Hematopoietic multipotent progenitor cell treated with erythropoietin and hydrocortisone succinate and interleukin-3 and kit ligand, for 17 days (in vitro differentiated cells): Measurements from ENCODE around the gene RFWD3.
A peak's percentile ranks its signal among the peaks of the same experiment; 100 is the strongest.
"Not testable (repeated sequence)": the region's sequence is repeated elsewhere in the genome, so short reads cannot be mapped to it uniquely, and the experiment has no call there.

Experiments used
- DNase-seq: peaks from one replicate; pipeline ENCODE4 v3.0.0-alpha.2; 2015; ENCODE audit warnings: low spot score

RFWD3 gene

DNA sequence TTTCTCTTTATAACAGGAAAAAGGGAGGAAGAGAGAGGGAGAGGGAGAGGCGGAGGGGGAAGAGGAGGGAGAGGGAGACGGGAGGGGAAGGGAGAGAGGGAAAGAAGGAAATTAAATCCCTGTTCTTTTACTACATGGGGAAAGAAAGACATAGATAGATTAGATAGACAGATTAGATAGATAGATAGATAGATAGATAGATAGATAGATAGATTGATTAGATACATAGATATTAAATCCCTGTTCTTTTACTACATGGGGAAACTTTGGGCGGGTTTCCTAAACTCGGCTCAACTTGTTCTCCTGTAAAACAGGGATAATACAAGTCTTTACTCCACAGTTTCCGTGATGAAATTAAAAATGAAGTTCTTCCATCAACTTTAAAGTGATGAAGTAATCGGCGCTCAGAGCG lies 661 bp downstream of the RFWD3 start:
- DNase-seq, result no peak

DNA sequence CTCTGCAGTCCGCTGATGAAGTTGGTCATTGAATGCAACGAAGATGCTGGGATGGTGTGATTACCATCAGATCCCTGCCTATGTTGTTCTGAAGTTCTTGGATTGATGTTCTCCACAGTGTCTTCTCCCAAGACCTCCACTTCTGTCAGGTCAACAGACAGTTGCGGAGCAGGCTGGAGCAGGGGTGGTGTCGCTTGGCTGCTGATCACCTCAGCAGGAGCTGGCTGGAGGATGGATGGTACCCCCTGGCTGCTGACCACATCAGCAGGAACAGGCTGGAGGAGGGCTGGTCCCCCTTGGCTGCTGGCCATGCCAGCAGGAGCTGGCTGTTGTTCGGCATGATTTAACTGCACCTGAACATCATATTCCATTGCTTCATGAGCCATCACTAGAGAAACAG lies 5.6 kb downstream of the RFWD3 start:
- no peak for DNase-seq

DNA sequence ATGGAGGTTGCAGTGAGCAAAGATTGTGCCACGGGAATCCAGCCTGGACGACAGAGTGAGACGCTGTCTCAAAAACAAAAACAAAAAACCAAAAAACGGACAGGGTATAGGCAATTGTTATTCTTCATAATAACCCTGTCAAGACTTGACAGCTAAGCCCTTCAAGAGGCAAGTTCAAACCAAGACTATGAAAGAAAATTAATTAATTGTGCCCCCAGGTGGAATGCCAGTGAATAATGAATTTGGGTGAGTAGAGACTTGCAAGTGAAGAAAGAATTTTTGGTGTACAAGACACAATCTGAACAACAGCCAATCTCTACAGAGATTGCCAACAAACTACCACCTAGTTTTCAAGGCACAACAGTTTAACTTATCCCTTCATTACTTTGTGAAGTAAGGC lies 6.3 kb downstream of the RFWD3 start:
- no peak for DNase-seq

DNA sequence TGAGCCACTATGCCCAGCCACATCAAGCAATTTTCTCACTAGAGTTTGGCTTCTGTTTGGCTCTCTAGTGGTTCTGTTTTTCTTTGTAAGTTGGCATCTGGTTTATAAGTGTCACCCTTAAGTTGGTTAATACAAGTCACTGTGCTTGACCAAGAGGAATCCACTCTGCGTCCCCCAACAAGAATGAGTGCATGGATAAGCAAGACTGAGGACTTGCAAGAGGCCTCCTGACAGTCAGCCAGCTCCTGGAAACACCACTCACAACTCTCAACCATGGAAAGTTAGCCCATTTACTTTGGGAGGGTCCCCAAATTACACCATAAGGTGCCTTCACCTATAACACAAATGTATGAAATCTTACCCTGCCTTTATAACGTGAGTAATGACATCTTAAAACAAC lies 7.6 kb downstream of the RFWD3 start:
- DNase-seq, result no peak

GRCh38 chr16:74657870-74658642 lies 8.6 kb downstream of the RFWD3 start:
- no peak for DNase-seq

GRCh38 chr16:74654536-74655050 lies 12.1 kb downstream of the RFWD3 start:
- no peak for DNase-seq

DNA sequence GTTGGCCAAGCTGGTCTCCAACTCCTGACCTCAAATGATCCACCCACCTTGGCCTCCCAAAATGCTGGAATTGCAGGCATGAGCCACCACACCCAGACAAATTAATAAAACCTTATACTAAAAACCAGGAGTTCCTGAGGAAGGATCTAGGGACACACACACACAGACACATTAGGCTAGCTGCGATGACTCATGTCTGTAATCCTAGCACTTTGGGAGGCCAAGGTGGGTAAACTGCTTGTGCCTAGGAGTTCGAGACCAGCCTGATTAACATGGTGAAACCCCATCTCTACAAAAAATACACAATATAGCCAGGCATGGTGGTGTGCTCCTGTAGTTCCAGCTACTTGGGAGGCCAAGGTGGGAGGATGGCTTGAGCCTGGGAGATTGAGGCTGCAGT lies 13.8 kb downstream of the RFWD3 start:
- not testable (repeated sequence) for DNase-seq

DNA sequence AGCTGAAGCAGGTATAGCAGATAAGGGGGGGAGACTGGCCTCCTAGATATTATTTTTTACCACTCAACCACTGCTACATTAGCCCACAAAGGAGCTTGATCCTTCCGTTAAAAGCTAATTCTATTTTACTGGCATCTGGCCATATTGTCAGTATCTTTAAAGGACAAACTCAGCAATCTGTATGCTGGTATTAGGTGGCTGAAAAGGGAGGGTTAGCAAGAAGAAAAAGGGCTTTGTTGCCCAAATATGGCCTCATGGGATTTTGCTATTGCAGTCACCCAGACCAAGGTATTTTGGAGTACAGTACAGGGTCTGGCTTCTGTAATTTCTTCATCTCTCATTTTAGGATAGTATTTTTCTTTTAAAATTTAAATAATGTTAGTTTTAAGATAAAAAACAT lies 14.4 kb downstream of the RFWD3 start:
- no peak for DNase-seq

DNA sequence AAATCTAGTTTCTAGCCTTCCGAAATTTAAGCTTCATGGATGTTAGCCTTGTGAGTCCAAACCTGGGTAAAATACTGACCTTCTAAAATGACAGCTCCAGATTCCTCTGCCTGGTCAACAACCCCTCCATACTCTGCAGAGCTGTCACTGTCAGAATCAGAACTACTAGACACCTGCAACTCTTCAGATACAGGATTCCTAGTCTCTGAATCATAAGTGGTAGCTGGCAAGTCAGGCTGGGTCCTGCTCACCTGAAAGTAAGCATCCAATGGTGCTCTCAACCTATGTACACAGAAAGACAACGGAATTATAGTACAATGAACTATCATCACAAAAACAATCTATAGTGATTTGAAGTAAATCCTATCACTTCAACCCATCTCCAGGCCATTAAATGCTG lies 14.8 kb downstream of the RFWD3 start:
- DNase-seq, result no peak

DNA sequence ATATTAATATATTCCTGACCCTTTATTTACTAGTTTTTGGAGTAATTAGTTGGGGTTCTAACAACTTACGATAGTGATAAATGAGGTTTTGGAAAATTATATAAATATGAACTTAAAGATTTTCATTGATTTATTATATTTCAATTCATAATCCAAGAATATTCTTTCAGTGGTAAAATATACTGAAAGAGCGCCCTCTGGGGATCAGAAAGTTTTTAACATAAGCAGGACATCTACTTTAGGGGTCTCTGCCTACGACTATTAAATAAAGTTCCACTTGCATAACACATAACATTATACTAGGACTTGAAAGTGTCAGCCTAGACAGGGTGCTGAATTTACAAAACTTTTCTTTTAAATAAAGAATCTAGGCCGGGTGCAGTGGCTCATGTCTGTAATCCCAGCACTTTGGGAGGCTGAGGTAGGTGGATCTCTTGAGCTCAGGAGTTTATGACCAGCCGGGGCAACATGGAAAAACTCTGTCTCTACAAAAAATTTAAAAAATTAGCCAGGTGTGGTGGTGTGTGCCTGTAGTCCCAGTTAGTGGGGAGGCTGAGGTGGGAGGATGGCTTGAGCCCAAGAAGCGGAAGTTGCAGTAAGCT lies 15.6 kb downstream of the RFWD3 start:
- DNase-seq, result peak; percentile 34

DNA sequence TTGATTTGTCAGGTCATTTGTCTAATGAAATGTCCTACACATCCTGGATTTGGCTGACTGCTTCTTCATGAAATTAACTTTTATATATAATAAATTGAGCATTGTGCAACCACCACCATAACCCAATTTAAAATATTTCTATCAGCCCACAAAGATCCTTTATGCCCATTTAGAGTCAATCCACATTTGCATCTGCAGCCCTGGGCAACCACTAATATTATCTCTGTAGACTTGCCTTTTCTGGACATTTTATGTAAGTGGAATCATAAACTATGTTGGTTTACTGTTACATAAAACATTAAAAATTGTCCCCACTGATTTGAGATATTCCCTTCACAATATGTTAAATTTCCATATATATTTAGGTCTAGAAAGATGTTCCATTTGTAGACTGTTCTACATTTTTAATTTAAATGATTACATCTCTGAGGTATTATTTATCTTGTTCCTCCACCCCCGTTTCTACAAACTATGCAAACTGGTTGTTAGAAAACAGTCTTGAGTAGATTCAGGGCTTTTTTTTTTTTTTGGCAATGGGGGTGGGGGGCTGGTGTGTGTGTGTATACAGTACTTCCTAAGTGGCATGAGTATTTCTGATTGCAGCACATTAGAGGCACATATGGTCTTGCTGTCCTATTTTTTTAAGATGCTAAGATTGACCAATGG lies 16.7 kb downstream of the RFWD3 start:
- no peak for DNase-seq

DNA sequence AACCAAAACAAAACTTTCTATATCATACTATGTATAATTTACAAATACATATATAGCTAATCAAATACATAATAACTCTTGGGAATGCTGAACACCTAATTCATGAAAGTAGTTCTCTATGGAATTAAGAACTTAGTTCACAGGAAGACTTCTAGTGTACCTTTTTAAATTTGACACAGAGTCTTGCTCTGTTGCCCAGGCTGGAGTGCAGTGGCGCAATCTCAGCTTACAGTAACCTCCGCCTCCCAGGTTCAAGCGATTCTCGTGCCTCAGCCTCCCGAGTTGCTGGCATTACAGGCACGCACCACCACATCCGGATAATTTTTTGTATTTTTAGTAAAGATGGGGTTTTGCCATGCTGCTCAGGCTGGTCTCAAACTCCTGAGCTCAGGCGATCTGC lies 24.7 kb downstream of the RFWD3 start:
- DNase-seq, result no peak

- no peak for DNase-seq
Measured at GRCh38 chr16:74637742-74638453, 28.8 kb downstream of the RFWD3 start.

DNA sequence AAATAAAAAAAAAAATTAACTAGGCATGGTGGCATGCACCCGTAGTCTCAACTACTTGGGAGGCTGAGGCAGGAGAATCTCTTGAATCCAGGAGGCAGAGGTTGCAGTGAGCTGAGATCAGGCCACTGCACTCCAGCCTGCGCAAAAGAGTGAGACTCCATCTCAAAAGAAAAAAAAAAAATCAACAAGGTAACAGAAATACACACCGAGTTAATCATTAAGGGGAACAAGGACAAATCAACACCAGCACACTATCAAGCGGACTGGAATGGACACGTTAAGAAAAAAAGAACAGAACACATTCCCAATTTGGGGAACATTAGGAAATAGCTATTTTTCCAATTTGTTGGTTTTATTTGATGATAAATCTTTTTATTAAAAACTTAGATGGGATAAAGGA lies 31.4 kb downstream of the RFWD3 start:
- no peak for DNase-seq

- no peak for DNase-seq
Measured at GRCh38 chr16:74633686-74634085, 33.0 kb downstream of the RFWD3 start.

DNA sequence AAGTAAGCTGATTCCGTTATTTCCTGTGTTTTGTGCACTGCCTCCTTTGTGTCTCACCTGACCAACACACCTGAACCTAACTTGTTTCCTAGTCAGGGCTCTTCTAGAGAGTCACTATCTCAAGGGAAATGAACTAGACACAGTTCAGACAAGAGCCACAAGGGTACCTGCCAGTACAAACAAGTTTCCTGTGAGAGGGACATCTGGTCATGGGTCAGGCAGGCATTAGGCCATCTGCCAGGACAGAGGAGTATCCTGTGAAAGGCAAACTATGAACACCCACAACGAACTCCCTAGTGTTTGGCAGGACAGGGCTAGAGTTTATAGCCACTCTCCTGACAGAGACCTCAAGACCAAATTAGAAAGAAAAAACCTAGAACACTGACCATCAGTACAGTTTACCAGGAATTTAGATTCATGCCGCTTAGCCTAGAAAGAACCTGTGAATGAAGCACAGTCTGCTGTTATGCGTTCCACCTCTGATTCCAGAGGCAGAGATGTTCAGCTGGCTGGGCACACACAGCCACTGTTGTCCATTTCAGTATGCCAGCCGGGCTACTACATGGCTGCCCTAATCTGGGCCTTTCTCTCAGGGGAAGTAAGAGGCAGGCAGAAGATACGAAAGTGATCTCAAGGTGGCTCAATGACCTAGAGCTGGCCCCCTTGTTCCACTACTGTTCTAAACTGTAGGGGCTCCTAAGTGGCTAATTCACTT lies 39.0 kb downstream of the RFWD3 start:
- DNase-seq, result no peak

GRCh38 chr16:74626741-74627416 lies 39.8 kb downstream of the RFWD3 start:
- DNase-seq, result no peak

DNA sequence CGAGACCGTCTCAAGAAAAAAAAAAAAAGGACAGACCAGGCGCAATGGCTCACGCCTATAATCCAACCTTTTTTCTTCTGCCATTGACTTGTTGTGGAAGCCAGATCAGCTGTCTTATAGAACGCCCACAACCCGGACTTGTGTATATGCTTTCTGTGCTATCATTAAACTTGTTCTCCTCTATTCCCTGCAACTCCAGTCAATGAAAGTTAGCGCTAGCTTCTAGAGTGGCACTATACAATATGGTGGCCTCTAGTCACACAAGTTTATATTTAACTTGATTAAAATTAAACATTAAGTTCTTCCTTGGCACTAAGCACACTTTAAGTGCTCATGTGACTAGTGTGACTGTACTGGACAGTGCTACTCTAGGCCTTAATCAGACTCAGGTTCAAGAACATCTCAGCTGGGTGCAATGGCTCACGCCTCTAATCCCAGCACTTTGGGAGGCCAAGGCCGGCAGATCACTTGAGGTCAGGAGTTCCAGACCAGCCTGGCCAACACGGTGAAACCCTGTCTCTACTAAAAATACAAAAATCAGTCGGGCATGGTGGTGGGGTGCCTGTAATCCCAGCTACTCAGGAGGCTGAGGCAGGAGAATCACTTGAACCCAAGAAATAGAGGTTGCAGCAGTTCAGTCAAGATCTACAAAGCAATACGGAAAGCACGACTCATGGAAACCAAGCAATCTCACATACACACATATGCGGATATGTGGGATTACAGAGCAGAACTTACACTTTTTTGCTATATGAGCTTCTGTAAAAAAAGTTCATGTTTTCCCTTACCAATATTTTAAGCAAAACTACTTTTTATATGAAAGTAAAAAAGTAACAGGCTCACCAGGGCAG lies 41.0 kb downstream of the RFWD3 start:
- no peak for DNase-seq

GRCh38 chr16:74623839-74624235 lies 42.8 kb downstream of the RFWD3 start:
- DNase-seq, result peak; percentile 3

DNA sequence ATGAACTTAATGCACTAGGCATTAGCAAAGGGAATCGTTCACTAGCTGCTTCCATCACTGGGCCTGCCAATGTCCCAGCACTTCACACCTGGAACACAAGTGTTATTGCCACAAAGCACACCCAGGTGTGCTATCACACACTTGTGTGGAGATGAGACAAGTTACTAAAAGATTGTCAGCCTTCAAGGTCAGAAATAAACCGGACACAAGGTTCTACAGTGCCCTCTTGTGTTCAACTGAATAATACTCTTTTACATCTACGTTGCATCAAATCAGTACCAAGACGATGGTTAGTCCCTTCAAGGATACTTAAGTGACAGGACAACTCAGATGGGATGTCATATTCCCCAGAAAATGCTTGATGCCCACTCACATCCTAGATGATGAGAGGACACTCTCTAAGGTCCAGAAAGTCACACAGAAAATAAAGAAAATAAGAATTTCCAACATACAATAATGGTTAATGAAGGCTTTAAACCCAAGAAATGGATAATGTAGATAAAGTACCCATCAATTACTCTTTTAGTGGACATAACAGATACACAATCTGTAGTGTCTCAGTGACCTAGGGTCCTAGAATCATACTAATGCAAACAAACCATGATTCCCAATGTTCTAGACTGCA lies 43.4 kb downstream of the RFWD3 start:
- peak; percentile 70 for DNase-seq
